Stimulated activated CD8-positive, alpha-beta memory T cell treated with anti-CD3 and anti-CD28 coated beads, Interleukin-4, amount 100 ng/mL, for 4 hours (primary cell): ENCODE data around the gene RALY.

Experiments used
- DNase-seq, 2 donors: peaks; one replicate each; pipeline ENCODE4 v3.0.0-alpha.2; 2020; ENCODE audit warnings: low read depth in 2 of 2, low spot score in 1 of 2

Gene RALY

GRCh38 chr20:34075647-34076046 lies 81.9 kb downstream of the RALY start:
- DNase-seq, result no peak

DNA sequence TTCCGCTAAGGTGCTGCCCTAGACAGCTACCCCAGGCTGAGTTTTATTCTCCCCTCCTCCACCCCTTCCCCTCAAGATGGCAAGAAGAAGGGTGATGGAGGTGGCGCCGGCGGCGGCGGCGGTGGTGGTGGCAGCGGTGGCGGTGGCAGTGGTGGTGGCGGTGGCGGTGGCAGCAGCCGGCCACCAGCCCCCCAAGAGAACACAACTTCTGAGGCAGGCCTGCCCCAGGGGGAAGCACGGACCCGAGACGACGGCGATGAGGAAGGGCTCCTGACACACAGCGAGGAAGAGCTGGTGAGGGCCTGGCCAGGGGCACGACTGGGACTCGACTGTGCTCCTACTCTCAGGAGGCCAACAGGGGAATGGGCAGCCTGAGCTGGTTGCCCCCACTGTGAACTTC lies 83.2 kb downstream of the RALY start:
- no peak for DNase-seq

DNA sequence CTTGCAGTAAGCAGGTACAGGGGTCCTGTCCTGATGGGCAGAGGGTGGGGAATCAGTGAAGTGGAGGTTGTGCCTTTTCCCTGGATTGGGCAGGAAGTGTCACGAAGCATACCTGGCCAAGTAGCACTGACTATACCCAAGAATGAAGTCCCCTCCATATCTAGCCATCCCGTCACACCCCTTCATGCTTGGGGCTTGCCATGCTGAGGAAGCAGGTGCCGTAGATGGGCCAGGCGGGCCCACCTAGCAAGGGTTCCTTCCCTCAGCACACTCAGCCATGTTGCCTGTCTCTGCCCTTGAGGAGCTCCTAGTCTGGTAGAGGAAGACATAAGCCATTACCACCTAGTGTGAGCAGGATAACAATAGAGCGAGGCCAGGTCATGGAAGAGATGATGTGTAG lies 84.8 kb downstream of the RALY start:
- DNase-seq, result no peak

DNA sequence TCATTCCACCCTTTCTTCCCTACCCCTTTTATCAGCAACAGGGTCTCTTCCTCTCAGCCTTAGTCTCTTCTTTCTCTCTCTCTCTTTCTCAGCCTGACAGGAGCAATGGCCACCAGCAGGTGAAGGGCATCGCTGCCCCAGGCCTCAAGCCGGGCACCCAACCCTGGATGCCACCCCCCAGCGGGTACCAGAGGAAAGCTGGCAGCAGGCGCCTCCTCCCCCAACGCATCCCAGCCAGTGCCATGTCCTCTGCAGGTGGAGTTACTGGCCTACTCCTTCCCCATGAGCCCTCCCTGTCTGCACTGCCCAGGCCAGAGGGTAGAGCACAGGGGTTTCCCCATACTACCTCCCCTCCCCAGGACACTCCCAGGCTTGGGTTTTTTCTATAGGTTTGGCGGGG lies 86.1 kb downstream of the RALY start:
- no peak for DNase-seq

DNA sequence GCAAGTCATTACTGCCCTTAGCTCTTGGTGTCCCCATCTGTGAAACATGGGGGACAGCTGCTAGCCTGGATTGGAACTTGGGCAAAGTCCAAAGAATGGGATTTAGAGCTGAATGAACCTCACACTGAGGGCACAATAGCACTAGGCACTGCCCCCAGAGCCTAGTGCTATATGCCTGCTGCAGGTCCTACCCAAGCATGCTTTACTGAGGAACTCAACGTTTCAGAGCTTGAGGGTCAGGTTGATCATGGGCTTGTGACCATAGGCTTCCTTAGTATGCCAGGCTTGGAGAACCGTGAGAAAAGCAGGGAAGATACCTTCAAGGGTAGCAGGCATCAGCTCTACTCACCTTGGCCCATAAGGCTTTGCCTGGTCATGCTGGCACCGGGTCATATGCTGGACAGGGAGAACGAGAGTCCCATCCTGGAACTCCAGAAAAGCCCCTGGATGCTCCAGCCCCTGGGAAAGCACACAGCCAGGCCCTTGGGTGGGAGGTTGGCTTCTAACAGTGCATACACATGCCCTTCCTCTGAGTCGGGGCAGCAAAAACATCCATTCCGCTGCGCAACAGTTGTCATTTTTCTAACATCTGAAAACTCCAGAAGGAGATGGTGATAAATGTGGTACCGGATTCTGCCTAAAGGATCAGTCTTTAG lies 88.6 kb downstream of the RALY start:
- no peak for DNase-seq

DNA sequence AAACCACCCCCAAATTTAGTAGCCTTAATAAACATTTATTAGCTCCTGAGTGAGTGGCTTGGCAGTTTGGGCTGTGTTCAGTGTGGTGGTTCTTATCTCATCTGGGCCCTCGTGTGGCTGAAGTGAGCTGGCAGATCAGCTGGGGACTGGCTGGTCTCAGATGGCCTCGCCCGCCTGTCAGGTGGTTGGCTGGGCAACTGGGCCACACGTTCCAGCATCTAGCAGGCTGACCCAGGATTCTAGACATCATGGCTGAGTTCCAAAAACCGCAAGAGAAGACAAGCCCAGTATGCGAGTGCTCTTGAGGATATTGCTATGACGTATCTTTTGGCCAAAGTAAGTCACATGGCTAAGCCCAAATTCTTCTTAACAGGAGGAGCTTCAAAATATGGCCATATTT lies 89.4 kb downstream of the RALY start:
- no peak for DNase-seq

DNA sequence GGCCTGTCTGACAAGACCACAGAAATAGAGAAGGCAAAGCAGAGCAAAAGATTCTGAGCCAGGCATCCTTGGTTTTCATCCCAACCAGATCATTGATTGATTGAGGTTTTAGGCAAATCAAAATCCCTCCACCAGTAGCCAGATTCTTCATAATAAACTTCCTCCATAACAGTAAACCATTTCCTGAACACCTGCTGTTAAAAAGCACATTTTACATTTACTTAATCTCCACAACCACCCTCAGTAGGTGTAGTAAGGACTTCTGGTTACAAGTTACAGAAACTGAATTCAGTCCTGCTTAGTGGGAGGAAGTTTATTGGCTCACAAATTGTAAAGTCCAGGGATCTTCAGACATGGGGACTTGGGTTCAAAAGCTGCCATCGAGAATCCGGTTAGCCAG lies 90.1 kb downstream of the RALY start:
- DNase-seq, result no peak

- no peak for DNase-seq
Measured at GRCh38 chr20:34084227-34084923, 90.7 kb downstream of the RALY start.

DNA sequence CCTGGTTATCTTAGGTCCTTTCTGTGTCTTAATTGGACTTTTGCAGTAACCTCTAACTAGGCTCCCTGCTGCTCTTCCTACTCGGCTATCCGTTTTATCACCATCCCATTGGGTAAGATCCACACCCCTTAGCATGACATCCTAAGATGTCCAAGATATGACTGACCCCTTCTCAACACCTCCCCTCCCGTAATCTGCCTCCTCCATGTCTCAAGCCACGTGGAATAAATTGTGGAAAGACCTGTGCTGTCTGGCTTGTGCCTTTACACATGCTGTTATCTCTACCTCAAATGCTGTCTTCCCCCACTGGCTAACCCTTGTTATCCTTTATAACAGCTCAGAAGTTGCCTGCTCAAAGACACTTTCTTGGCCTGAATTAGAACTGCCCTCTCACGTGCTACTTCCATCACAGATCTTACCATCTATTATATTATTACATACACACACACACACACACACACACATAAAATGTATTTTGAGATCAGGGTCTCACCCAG lies 91.9 kb downstream of the RALY start:
- DNase-seq, result no peak

- no peak for DNase-seq
Measured at GRCh38 chr20:34088305-34089174, 94.8 kb downstream of the RALY start.

DNA sequence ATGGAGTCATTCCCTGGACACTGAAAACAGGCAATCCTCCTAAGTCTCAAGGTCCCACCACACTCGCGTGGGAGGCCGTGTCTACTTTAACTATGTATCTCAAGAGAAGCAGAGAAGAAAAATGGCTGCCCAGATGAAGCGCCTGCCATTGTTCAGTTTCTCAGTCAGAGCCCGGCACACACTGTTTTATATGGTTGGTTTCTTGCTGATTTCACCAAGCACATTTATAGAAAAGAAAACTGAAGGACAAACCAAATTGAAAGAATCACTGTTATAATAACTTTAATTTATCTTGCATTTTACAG lies 95.4 kb downstream of the RALY start:
- no peak for DNase-seq

DNA sequence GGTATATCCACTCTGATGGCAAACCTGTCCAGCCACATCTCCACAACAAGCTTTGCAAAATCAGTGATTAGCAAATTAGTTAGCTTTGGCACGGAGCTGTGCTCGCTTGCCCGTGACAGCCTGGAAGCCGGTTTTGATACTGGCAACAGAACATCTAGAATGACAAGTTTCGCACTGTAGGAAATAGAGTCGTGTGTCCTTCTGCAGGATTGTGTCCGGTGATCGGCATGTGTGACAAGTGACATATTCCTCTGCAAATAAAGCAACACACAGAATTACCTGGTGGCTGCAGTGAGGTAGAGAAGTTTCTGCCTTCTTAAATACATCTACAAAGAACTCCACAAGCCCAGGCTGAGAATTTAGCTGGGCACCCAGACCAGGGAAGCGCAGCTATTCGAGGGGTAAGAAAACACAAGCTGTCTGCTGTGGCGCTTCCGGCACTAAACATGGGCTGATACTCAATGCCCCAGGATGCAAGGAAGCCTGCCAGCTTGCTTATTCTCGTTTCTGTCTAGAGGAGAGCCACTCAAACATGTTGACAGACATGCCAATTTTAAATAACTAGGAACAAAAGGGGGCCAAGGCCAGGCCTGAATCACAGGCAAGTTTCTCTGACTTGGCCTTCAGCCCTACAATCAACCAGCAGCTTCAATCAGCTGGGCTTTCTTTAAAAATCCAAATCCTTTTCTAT lies 96.1 kb downstream of the RALY start:
- no peak for DNase-seq

GRCh38 chr20:34090645-34091044 lies 96.9 kb downstream of the RALY start:
- DNase-seq, result no peak

DNA sequence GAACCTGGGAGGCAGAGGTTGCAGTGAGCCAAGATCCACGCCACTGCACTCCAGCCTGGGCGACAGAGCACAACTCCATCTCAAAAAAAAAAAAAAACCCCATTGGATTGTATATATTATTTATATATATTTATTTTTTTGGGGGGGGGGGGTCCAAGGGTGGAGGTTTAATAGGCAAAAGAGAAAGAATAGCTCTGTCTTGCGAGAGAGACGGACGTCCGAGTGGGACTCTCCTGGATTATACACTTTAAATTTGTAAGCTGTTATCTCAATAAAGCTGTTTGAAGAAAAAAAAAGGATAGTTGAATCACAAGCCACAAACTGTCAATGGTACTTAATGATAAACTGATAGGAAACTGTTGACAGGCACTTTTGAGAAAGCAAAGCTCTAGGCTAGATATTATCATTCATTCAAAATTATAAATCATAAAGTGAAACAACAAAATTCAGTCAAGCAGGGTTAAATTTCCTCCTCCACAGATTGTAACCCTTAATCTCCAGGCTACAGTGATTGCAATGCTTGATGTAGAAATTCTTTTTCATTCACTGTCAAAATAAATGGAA lies 98.0 kb downstream of the RALY start:
- no peak for DNase-seq

DNA sequence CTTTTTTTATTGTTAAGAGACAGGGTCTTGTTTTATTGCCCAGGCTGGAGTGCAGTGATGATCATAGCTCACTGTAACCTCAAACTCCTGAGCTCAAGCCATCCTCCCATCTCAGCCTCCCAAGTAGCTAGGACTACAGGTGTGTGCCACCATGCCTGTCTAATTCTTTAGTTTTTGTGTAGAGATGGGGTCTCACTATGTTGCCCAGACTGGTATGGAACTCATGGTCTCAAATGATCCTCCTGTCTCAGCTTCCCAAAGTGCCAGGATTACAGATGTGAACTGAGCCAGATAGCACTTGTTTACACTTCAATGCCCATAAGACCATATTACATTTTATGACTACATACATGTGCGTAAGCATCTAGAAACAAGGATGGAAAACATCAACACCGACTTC lies 100.2 kb downstream of the RALY start:
- no peak for DNase-seq

- no peak for DNase-seq
Measured at GRCh38 chr20:34095825-34096224, 102.1 kb downstream of the RALY start.

DNA sequence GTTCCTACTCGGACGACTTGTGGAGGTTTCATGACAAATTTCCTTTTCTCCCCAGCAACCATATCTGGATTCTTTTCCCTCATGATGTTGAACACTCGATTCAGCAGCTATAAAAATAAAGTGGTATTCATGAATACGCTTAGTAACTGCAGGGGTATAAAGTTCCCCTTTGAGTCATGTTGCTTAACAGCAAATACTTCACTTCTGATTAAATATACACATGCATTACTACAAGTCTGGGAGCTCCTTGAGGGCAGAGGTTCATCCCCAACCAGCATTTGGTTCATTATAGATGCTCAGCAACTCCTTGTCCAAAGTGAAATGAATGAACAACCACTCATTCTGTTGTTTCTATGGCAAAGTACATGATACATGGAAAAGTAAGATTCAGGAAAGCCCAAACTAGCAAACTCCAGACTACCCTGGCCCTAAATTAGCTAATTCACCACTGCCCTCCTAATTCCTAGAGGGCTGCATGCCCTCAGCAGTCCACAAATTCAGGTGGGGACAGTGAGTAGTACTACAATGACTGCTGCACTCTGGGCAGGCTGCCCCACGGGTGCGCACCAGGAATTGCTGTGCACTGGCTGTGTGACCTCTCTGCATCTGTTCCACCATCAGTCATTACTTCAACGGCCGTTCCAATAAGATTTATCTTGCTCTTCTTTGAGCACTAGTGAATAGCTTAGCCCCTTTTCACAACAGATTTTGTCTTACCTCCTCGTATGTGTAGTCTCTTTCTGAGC lies 103.2 kb downstream of the RALY start:
- DNase-seq, result no peak

- no peak for DNase-seq
Measured at GRCh38 chr20:34098570-34098969, 104.9 kb downstream of the RALY start.

GRCh38 chr20:34099675-34100074 lies 106.0 kb downstream of the RALY start:
- DNase-seq, result no peak

DNA sequence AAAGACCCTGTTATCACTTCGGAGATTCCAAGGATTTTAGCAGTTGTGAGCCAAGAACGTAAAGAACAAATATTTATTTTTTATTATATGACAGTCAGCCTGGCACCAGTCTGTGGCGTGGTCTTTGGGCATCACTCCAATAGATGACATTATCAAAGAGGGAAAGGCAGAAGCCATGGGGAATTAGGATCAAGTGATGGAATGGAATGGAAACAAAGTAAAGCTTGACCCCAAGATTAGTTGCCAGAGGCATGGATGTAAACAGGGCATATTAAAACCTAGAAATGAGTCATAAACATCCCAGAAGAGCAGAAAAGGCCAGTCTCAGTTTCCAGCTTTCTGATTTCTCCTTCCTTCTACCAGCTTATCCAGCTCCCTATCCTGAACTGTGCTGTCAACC lies 106.9 kb downstream of the RALY start:
- DNase-seq, result no peak

DNA sequence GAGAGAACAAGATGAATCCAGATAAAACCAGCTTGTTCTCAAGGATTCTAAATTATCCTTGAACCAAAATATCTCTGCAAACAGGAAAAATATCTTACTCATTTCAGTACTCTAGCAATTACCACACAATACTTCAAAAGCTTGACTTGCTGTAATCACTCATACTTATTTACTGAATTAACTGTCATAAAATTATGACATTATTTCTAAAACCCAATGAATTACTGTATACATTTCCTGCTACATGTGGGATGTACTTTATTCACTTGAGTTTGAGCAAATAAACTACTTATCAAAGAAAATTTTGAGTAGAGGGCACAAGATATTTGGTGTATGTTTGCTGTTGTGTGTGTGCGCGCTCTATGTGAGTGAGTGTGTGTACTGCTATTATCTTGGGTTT lies 108.6 kb downstream of the RALY start:
- DNase-seq, result no peak
